BJ (cell line): ENCODE results near the gene BRINP3. TPM values are rescaled to one million over a fixed set of nuclear protein-coding genes. Genes with fewer than 3 reads are reported as not detected.

Experiments
- CTCF ChIA-PET: fragments of 350-600 bp; formaldehyde crosslinking; extraction: SDS; loops from one replicate; lab custom pipeline; 2021; ENCODE audit warnings: antibody characterized with exemption, inconsistent platforms; lab: Yijun Ruan, JAX
- POLR2A ChIA-PET: fragments of 300-600 bp; sonication (Branson Sonifier 250); formaldehyde crosslinking; extraction: SDS; loops from one replicate; lab custom pipeline; 2021; ENCODE audit warnings: antibody characterized with exemption; lab: Charles Lee
- DNase-seq: peaks from one replicate; pipeline ENCODE4 v3.0.0-alpha.2; 2011; ENCODE audit warnings: low read depth
- H3K27me3 ChIP-seq: 2 replicates; pipeline ENCODE4 v1.6.0; 2011; ENCODE audit warnings: low read length; ENCODE audit not compliant: control insufficient read depth, insufficient read depth
- H3K36me3 ChIP-seq: 2 replicates; pipeline ENCODE4 v1.5.1; 2011; ENCODE audit warnings: low read length; ENCODE audit not compliant: control insufficient read depth, insufficient read depth
- H3K4me3 ChIP-seq: 2 replicates; pipeline ENCODE4 v1.5.1; 2011; ENCODE audit warnings: low read depth, mild to moderate bottlenecking, control low read depth, low read length
- polyA plus RNA-seq: library from polyadenylated mRNA; depleted of rRNA; stranded (reverse); fragments of >200 nt; gene quantifications from 2 replicates; pipeline ENCODE4 v1.2.3, GENCODE V29; 2011
- TF ChIP-seq, protein P1 (sequence below): IDR thresholded peaks from 2 replicates; pipeline ENCODE4 v1.5.1; 2011; ENCODE audit warnings: low read depth, mild to moderate bottlenecking, control low read depth, inconsistent platforms, low read length, moderate library complexity; ENCODE audit not compliant: insufficient read depth

Gene BRINP3
- polyA plus RNA-seq, 1 experiment = not detected

- no peaks in the 10 kb centered on the region for H3K36me3 ChIP-seq
- ChIA-PET CTCF (no interaction called here), POLR2A (no interaction called here)
- TF ChIP-seq, protein P1, sequence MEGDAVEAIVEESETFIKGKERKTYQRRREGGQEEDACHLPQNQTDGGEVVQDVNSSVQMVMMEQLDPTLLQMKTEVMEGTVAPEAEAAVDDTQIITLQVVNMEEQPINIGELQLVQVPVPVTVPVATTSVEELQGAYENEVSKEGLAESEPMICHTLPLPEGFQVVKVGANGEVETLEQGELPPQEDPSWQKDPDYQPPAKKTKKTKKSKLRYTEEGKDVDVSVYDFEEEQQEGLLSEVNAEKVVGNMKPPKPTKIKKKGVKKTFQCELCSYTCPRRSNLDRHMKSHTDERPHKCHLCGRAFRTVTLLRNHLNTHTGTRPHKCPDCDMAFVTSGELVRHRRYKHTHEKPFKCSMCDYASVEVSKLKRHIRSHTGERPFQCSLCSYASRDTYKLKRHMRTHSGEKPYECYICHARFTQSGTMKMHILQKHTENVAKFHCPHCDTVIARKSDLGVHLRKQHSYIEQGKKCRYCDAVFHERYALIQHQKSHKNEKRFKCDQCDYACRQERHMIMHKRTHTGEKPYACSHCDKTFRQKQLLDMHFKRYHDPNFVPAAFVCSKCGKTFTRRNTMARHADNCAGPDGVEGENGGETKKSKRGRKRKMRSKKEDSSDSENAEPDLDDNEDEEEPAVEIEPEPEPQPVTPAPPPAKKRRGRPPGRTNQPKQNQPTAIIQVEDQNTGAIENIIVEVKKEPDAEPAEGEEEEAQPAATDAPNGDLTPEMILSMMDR = no peak
- no peak overlapping the region for H3K4me3 ChIP-seq
- H3K27me3 ChIP-seq = no peaks in the 10 kb centered on the region
- DNase-seq = no peak
Measured at GRCh38 chr1:190296453-190296852, 181.2 kb downstream of the BRINP3 start.

- TF ChIP-seq, protein P1 = no peak
- Histone ChIP-seq H3K27me3 (no peaks in the 10 kb centered on the region), H3K4me3 (no peak overlapping the region), H3K36me3 (no peaks in the 10 kb centered on the region)
- CTCF ChIA-PET = no interaction called here
- no peak for DNase-seq
- POLR2A ChIA-PET = no interaction called here
Measured at GRCh38 chr1:190289897-190290296, 187.8 kb downstream of the BRINP3 start.

GRCh38 chr1:190286111-190286510 is 191.6 kb downstream of the BRINP3 start:
- no peak overlapping the region for H3K4me3 ChIP-seq
- no peaks in the 10 kb centered on the region for H3K27me3 ChIP-seq
- ChIA-PET CTCF (no interaction called here), POLR2A (no interaction called here)
- DNase-seq = no peak
- H3K36me3 ChIP-seq = no peaks in the 10 kb centered on the region
- TF ChIP-seq, protein P1 = no peak

DNA sequence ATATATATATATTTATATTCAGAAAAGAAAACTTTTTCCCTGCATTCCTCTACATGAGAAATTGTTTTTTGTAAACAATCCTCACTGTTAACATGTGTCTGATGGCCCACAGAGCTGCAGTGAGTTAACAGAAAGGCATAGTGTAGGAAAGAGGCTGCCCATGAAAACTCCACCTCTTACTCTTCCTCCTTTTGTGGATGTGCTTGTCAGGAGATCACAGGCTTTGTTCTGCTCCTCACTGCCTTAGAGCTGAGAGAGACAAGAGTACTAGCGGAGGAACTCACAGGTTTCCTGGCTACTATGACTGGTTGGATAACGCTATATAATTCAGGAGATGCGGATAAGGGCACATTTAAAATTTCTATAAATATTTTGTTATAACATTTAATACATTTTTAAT is 200.6 kb downstream of the BRINP3 start:
- H3K36me3 ChIP-seq = no peaks in the 10 kb centered on the region
- ChIA-PET POLR2A (no interaction called here), CTCF (no interaction called here)
- DNase-seq = no peak
- H3K4me3 ChIP-seq = no peak overlapping the region
- TF ChIP-seq, protein P1 = no peak
- no peaks in the 10 kb centered on the region for H3K27me3 ChIP-seq

GRCh38 chr1:190274721-190275120 is 202.9 kb downstream of the BRINP3 start:
- DNase-seq = no peak
- H3K4me3 ChIP-seq = no peak overlapping the region
- CTCF ChIA-PET = no interaction called here
- no peaks in the 10 kb centered on the region for H3K36me3 ChIP-seq
- POLR2A ChIA-PET = no interaction called here
- TF ChIP-seq, protein P1 = no peak
- H3K27me3 ChIP-seq = no peaks in the 10 kb centered on the region
